H9 (cell line): Measurements from ENCODE around the gene ATXN1L. TPM values are rescaled to one million over a fixed set of nuclear protein-coding genes. Genes with fewer than 3 reads are reported as not detected.

ENCODE experiments used
- DNase-seq: peaks from one replicate; pipeline ENCODE4 v3.0.0-alpha.2; 2017
- H2AFZ ChIP-seq: one replicate; pipeline ENCODE4 v1.6.1; 2013; ENCODE audit warnings: mild to moderate bottlenecking, low read length, control low read depth, moderate library complexity
- H2AK5ac ChIP-seq: 2 replicates; pipeline ENCODE4 v1.6.1; 2013; ENCODE audit warnings: low read length, control low read depth, mixed read lengths; ENCODE audit not compliant: insufficient read length
- H2BK120ac ChIP-seq: one replicate; pipeline ENCODE4 v1.6.1; 2013; ENCODE audit warnings: low read depth, mild to moderate bottlenecking, low read length, control low read depth, inconsistent platforms; ENCODE audit not compliant: poor library complexity, severe bottlenecking
- H2BK12ac ChIP-seq: 2 replicates; pipeline ENCODE4 v1.6.1; 2013; ENCODE audit warnings: low read length, control low read depth, mixed read lengths, low read depth; ENCODE audit not compliant: insufficient read length
- H2BK15ac ChIP-seq: 2 replicates; pipeline ENCODE4 v1.6.1; 2013; ENCODE audit warnings: low read depth, low read length, control low read depth
- H2BK20ac ChIP-seq: one replicate; pipeline ENCODE4 v1.6.1; 2013; ENCODE audit warnings: low read depth, mild to moderate bottlenecking, low read length, control low read depth, inconsistent platforms; ENCODE audit not compliant: poor library complexity, severe bottlenecking
- H2BK5ac ChIP-seq: 2 replicates; pipeline ENCODE4 v1.6.1; 2013; ENCODE audit warnings: low read length, control low read depth, mixed read lengths; ENCODE audit not compliant: insufficient read length
- H3K14ac ChIP-seq: 2 replicates; pipeline ENCODE4 v1.6.1; 2013; ENCODE audit warnings: low read length, control low read depth; ENCODE audit not compliant: insufficient read depth
- H3K18ac ChIP-seq: 2 replicates; pipeline ENCODE4 v1.6.1; 2013; ENCODE audit warnings: low read depth, mild to moderate bottlenecking, mixed read lengths, low read length, control low read depth; ENCODE audit not compliant: insufficient read length
- H3K23ac ChIP-seq: 2 replicates; pipeline ENCODE4 v1.6.1; 2013; ENCODE audit warnings: low read length, control low read depth, mixed read lengths, low read depth; ENCODE audit not compliant: insufficient read length
- H3K23me2 ChIP-seq: 2 replicates; pipeline ENCODE4 v1.6.1; 2013; ENCODE audit warnings: low read depth, mild to moderate bottlenecking, mixed read lengths, low read length, control low read depth; ENCODE audit not compliant: insufficient read length, poor library complexity, severe bottlenecking
- H3K27ac ChIP-seq: 2 replicates; pipeline ENCODE4 v1.5.1; 2013; ENCODE audit warnings: low read length, control low read depth, mixed read lengths, low read depth; ENCODE audit not compliant: insufficient read length
- H3K27me3 ChIP-seq: 2 replicates; pipeline ENCODE4 v1.6.1; 2013; ENCODE audit warnings: low read length, control low read depth, inconsistent platforms; ENCODE audit not compliant: insufficient read depth
- H3K4ac ChIP-seq: 2 replicates; pipeline ENCODE4 v1.6.1; 2013; ENCODE audit warnings: low read depth, mild to moderate bottlenecking, control low read depth, inconsistent platforms, low read length, moderate library complexity
- H3K4me1 ChIP-seq: 2 replicates; pipeline ENCODE4 v1.6.1; 2013; ENCODE audit warnings: low read length, control low read depth, inconsistent platforms; ENCODE audit not compliant: insufficient read depth
- H3K4me2 ChIP-seq: 2 replicates; pipeline ENCODE4 v1.6.1; 2013; ENCODE audit warnings: low read length, control low read depth, mixed read lengths; ENCODE audit not compliant: insufficient read length, insufficient read depth
- H3K56ac ChIP-seq: 2 replicates; pipeline ENCODE4 v1.6.1; 2013; ENCODE audit warnings: low read depth, mild to moderate bottlenecking, mixed read lengths, low read length, control low read depth; ENCODE audit not compliant: insufficient read length
- H3K79me1 ChIP-seq: 2 replicates; pipeline ENCODE4 v1.6.1; 2013; ENCODE audit warnings: low read depth, mild to moderate bottlenecking, moderate library complexity, low read length, control low read depth, inconsistent platforms; ENCODE audit not compliant: insufficient read depth, poor library complexity, severe bottlenecking
- H3K79me2 ChIP-seq: 2 replicates; pipeline ENCODE4 v1.6.1; 2013; ENCODE audit warnings: low read length, control low read depth, inconsistent platforms; ENCODE audit not compliant: insufficient read depth
- H3K9ac ChIP-seq: 2 replicates; pipeline ENCODE4 v1.6.1; 2013; ENCODE audit warnings: low read length, control low read depth, mixed read lengths; ENCODE audit not compliant: insufficient read length; ENCODE audit errors: extremely low read depth
- H3K9me3 ChIP-seq: one replicate; pipeline ENCODE4 v1.6.1; 2013; ENCODE audit warnings: low read depth, low read length, inconsistent platforms; ENCODE audit not compliant: control insufficient read depth
- H3T11ph ChIP-seq: one replicate; pipeline ENCODE4 v1.6.1; 2013; ENCODE audit warnings: mild to moderate bottlenecking, low read length, control low read depth, inconsistent platforms
- H4K20me1 ChIP-seq: one replicate; pipeline ENCODE4 v1.6.1; 2013; ENCODE audit not compliant: control insufficient read depth, insufficient read length, insufficient read depth
- H4K5ac ChIP-seq: 2 replicates; pipeline ENCODE4 v1.6.1; 2013; ENCODE audit warnings: low read depth, mild to moderate bottlenecking, mixed read lengths, low read length, control low read depth; ENCODE audit not compliant: insufficient read length
- H4K8ac ChIP-seq: replicated peaks from 2 replicates; pipeline ENCODE4 v1.6.1; 2013; ENCODE audit warnings: low read length, control low read depth, mixed read lengths, low read depth; ENCODE audit not compliant: insufficient read length
- H4K91ac ChIP-seq: 2 replicates; pipeline ENCODE4 v1.6.1; 2013; ENCODE audit warnings: low read depth, mild to moderate bottlenecking, moderate library complexity, mixed read lengths, low read length, control low read depth; ENCODE audit not compliant: insufficient read length
- H3K27ac Mint-ChIP-seq, 3 experiments: 2 replicates in 2 of 3; 3 replicates in 1 of 3; pipeline ENCODE4 v1.8.0; 2020 to 2021; ENCODE audit warnings: mixed read lengths in 3 of 3, mild to moderate bottlenecking in 1 of 3, moderate library complexity in 1 of 3
- H3K27me3 Mint-ChIP-seq: 2 replicates; pipeline ENCODE4 v1.8.0; 2021; ENCODE audit warnings: low read depth, mild to moderate bottlenecking, moderate library complexity, mixed read lengths
- H3K36me3 Mint-ChIP-seq, 3 experiments: 2 replicates in 2 of 3; 3 replicates in 1 of 3; pipeline ENCODE4 v1.8.0; 2020 to 2021; ENCODE audit warnings: low read depth in 3 of 3, mixed read lengths in 3 of 3; ENCODE audit not compliant: insufficient read depth in 1 of 3
- H3K4me1 Mint-ChIP-seq, 2 experiments: 2 replicates each; pipeline ENCODE4 v1.8.0; 2020; ENCODE audit warnings: mixed read lengths in 2 of 2
- H3K4me3 Mint-ChIP-seq, 2 experiments: 2 replicates in 1 of 2; 3 replicates in 1 of 2; pipeline ENCODE4 v1.8.0; 2020 to 2021; ENCODE audit warnings: mild to moderate bottlenecking in 2 of 2, mixed read lengths in 2 of 2, moderate library complexity in 1 of 2
- H3K9me3 Mint-ChIP-seq, 2 experiments: 2 replicates in 1 of 2; 3 replicates in 1 of 2; pipeline ENCODE4 v1.8.0; 2020; ENCODE audit warnings: mild to moderate bottlenecking in 2 of 2, mixed read lengths in 2 of 2, moderate library complexity in 1 of 2
- CTCF ChIP-seq: fragments of 200-600 bp; sonication (generic); conservative IDR thresholded peaks from 3 replicates; pipeline ENCODE4 v1.8.0; 2021; ENCODE audit warnings: antibody characterized with exemption, mild to moderate bottlenecking
- WGBS: extraction: QIAGEN DNeasy Blood & Tissue Kit; methylation state at CpG from one replicate; pipeline ENCODE4 v1.1.7; 2013; ENCODE audit warnings: missing lambda C conversion rate, low lambda C conversion rate, mixed read lengths; ENCODE audit not compliant: insufficient read length; ENCODE audit errors: extremely low coverage; 5-methylcytosine and 5-hydroxymethylcytosine counted together
- total RNA-seq: library from RNA; stranded (reverse); gene quantifications from 2 replicates; pipeline ENCODE4 v1.2.1, GENCODE V29; 2021

Gene ATXN1L
- total RNA-seq, 1 experiment from 2014 or later, result 30.3 TPM

DNA sequence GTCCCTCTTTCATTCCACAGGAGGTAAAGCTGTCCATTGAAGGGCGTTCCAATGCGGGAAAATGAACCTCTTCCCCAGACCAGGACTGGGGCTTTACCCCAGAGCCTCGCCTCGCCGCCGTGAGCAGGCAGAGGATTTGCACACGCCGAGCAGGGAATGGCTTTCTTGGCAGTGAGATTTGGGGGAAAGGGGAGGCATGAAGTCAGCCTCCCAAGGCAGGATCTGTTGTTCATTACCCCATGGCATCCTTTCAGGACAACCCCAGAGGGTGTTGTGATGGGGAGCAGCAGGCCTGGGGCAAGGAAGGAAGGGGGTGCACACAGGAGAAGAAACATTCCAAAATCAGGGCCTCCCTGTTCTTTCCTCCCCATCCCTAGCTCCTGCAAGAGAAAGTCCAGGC lies 6.0 kb downstream of the ATXN1L start:
- H3K27ac ChIP-seq, result no peak overlapping the region
- no peak overlapping the region for H3K23ac ChIP-seq
- WGBS, result no CpG with 5 or more reads among the region's 8 CpGs
- no peak overlapping the region for H3K4ac ChIP-seq
- H2BK120ac ChIP-seq, result no peak overlapping the region
- H4K20me1 ChIP-seq, result no peaks in the 10 kb centered on the region
- no peak overlapping the region for H3K56ac ChIP-seq
- no peak for DNase-seq
- peaks cover 3% of the 10 kb centered on the region; the same call in 1 of the 2 replicates for H3K4me1 ChIP-seq
- peaks cover 16 to 61% (median 41%) of the 10 kb centered on the region in 3 experiments; a peak in 6 of 7 replicates for H3K36me3 Mint-ChIP-seq
- no peak overlapping the region for H3K18ac ChIP-seq
- H4K5ac ChIP-seq, result no peak overlapping the region
- no peaks in the 10 kb centered on the region for H3K9me3 ChIP-seq
- no peak overlapping the region for H2BK5ac ChIP-seq
- no peak overlapping the region for H2BK20ac ChIP-seq
- no peak for TF ChIP-seq CTCF
- H4K91ac ChIP-seq, result no peak overlapping the region
- H4K8ac ChIP-seq, result no peak overlapping the region
- H3K9me3 Mint-ChIP-seq, result no peaks in the 10 kb centered on the region
- H2BK12ac ChIP-seq, result no peak overlapping the region
- no peak overlapping the region for H3K4me3 Mint-ChIP-seq
- H3K4me1 Mint-ChIP-seq, result peaks cover 7% of the 10 kb centered on the region in 2 experiments
- H3K9ac ChIP-seq, result no peak overlapping the region
- no peak overlapping the region for H3K27ac Mint-ChIP-seq
- H3K4me2 ChIP-seq, result no peak overlapping the region
- no peak overlapping the region for H3K14ac ChIP-seq
- no peak overlapping the region for H2AK5ac ChIP-seq
- no peak overlapping the region for H2BK15ac ChIP-seq
- peaks cover under 1% of the 10 kb centered on the region for H3K23me2 ChIP-seq
- no peaks in the 10 kb centered on the region for H3K27me3 ChIP-seq
- no peak overlapping the region for H3T11ph ChIP-seq
- H3K79me2 ChIP-seq, result peaks cover 5% of the 10 kb centered on the region; the same call in 1 of the 2 replicates
- no peaks in the 10 kb centered on the region for H3K79me1 ChIP-seq
- no peaks in the 10 kb centered on the region; the same call in 1 of the 2 replicates for H3K27me3 Mint-ChIP-seq
- no peak overlapping the region for H2AFZ ChIP-seq
